ENCODE data around the gene RIOX2. TPM values are rescaled to one million over a fixed set of nuclear protein-coding genes. Genes with fewer than 3 reads are reported as not detected.

RIOX2 gene
- total and polyA plus RNA-seq, 8 donors = 9.9 to 25.7 (median 17.0) TPM

DNA sequence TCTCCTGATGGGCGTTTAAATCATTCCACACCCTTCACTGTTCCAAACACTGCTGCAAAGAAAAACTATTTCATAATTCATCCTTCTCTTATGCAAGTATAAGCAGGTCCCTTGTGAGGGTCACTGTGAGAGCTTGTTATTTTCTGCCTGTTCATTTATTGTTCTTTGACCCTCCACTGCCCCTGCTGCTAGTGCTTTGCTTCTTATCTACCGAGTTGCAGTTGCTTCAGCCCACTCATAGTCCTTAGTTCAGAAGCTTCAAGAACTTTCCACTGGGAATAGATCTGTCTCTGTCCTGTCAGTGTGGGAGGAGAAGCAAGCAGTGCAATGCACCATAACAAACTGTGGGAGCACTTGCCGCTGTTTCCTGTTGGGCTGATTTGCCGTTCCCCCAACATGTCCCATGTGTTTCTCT, 39.8 kb downstream of the RIOX2 start:
- intact Hi-C loops (cut with DNase I) = no loop called here
- H3K9me3 ChIP-seq = no peaks in the 10 kb centered on the region
- no peak overlapping the region for H3K4me3 ChIP-seq
- H3K4me1 ChIP-seq = no peaks in the 10 kb centered on the region
- ATAC-seq (peak in 3 of 4 donors; percentile 13 to 62 (median 38)), FAIRE-seq (no peak), DNase-seq (no peak)
- TF ChIP-seq, protein P1, sequence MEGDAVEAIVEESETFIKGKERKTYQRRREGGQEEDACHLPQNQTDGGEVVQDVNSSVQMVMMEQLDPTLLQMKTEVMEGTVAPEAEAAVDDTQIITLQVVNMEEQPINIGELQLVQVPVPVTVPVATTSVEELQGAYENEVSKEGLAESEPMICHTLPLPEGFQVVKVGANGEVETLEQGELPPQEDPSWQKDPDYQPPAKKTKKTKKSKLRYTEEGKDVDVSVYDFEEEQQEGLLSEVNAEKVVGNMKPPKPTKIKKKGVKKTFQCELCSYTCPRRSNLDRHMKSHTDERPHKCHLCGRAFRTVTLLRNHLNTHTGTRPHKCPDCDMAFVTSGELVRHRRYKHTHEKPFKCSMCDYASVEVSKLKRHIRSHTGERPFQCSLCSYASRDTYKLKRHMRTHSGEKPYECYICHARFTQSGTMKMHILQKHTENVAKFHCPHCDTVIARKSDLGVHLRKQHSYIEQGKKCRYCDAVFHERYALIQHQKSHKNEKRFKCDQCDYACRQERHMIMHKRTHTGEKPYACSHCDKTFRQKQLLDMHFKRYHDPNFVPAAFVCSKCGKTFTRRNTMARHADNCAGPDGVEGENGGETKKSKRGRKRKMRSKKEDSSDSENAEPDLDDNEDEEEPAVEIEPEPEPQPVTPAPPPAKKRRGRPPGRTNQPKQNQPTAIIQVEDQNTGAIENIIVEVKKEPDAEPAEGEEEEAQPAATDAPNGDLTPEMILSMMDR (IDR thresholded peaks at IDR 0.05) = no peak
- H3K36me3 ChIP-seq = no peaks in the 10 kb centered on the region
- H3K27ac ChIP-seq = no peak overlapping the region
- H3K27me3 ChIP-seq = no peaks in the 10 kb centered on the region
- WGBS, 2 donors = 80 to 82% methylated on average over 4 of the region's 4 CpGs

DNA sequence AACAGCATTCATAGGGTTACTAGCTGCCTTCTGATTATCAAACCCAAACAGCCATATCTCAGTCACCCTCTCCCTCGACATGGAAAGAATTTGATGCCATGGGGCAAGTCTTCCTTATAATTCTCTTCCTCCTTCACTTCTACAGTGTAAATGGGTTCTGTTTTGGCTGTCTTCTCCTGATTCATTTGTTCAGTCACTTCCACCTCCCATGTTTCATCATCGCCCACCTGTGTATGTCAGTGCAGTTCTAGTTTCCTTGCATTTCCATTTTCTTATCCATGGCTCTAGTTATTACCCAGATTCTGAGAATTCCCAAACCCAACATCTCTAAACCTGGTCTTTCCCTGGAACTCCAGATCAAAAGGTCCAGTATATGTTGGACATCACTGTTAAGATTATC, 41.0 kb downstream of the RIOX2 start:
- H3K4me1 ChIP-seq = no peaks in the 10 kb centered on the region
- WGBS, 2 donors = 53 to 56% methylated on average over 2 of the region's 2 CpGs
- no peaks in the 10 kb centered on the region for H3K36me3 ChIP-seq
- H3K27ac ChIP-seq = no peak overlapping the region
- TF ChIP-seq, protein P1 (IDR thresholded peaks at IDR 0.05) = no peak
- ATAC-seq (no peak), FAIRE-seq (no peak), DNase-seq (no peak)
- no peaks in the 10 kb centered on the region for H3K27me3 ChIP-seq
- no peak overlapping the region for H3K4me3 ChIP-seq
- no peaks in the 10 kb centered on the region for H3K9me3 ChIP-seq
- intact Hi-C loops (cut with DNase I) = no loop called here

DNA sequence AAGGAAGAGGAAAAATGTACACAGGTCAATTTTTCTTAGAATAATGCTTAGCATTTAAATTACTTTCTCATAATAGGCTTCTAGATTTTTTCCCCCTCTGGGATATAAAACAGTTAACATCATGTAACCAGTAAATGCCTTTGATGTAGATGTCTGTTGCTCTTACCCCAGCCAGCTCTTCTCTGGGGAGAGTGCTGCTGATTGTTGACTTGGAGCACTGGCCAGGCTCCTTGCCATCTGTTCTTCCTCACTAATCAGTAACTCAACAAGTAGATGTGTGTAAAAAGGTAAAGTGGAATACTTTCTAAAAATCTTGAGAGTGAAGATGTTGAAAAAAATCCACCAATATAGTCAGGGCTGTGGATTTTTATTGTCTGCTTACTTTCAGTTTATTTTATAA, 42.2 kb downstream of the RIOX2 start:
- Histone ChIP-seq H3K36me3 (no peaks in the 10 kb centered on the region), H3K27ac (no peak overlapping the region), H3K27me3 (no peaks in the 10 kb centered on the region), H3K4me1 (no peaks in the 10 kb centered on the region), H3K4me3 (no peak overlapping the region), H3K9me3 (no peaks in the 10 kb centered on the region)
- TF ChIP-seq, protein P1 (IDR thresholded peaks at IDR 0.05) = no peak
- intact Hi-C loops (cut with DNase I) = no loop called here
- ATAC-seq (no peak), DNase-seq (no peak), FAIRE-seq (no peak)

DNA sequence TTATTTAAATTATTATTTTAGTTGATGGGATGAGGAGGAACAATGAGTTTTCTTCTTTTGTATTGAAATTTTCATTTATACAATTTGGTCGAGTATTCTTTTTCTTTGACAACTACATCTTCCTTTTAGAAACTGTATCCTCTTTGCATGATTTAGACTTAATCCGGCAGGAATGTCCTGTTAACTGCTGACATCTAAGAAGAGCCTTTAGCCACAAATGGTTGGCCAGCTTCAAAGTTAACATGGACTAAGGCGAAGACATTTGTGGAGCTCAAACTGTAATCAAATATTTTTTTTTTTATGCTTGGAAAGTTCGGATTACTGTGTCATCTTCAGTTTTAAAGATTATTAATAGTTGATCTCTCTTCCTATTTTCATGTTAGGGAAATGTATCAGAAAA, 43.2 kb downstream of the RIOX2 start:
- TF ChIP-seq, protein P1 (IDR thresholded peaks at IDR 0.05) = no peak
- Histone ChIP-seq H3K36me3 (no peaks in the 10 kb centered on the region), H3K9me3 (no peaks in the 10 kb centered on the region), H3K4me1 (no peaks in the 10 kb centered on the region), H3K4me3 (no peak overlapping the region), H3K27ac (no peak overlapping the region), H3K27me3 (no peaks in the 10 kb centered on the region)
- no peak for ATAC-seq
- intact Hi-C loops (cut with DNase I) = no loop called here
- no peak for DNase-seq
- 86 to 91% methylated on average over 4 of the region's 4 CpGs for WGBS, 2 donors
- no peak for FAIRE-seq

DNA sequence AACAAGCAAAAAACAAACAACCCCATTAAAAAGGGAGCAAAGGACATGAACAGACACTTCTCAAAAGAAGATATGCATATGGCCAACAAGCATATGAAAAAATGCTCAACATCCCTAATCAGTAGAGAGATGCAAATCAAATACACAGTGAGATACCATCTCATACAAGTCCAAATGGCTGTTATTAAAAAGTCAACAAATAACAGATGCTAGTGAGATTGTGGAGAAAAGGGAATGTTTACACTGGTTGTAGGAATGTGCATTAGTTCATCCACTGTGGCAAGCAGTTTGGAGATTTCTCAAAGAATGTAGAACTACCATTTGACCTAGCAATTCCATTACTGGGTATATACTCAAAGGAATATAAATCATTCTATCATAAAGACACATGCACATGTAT, 44.5 kb downstream of the RIOX2 start:
- H3K36me3 ChIP-seq = no peaks in the 10 kb centered on the region

More for the DNA sequence above, 44.5 kb downstream of the RIOX2 start:
- no peak overlapping the region for H3K27ac ChIP-seq
- H3K4me1 ChIP-seq = no peaks in the 10 kb centered on the region
- no peaks in the 10 kb centered on the region for H3K27me3 ChIP-seq
- ATAC-seq = no peak
- intact Hi-C loops (cut with DNase I) = no loop called here
- no peak for FAIRE-seq
- no peak for DNase-seq
- no peak overlapping the region for H3K4me3 ChIP-seq
- H3K9me3 ChIP-seq = no peaks in the 10 kb centered on the region
- TF ChIP-seq, protein P1 (IDR thresholded peaks at IDR 0.05) = no peak
